Spinal cord (tissue), 10 donors: Measurements from ENCODE around the gene CZIB. TPM values are rescaled to one million over a fixed set of nuclear protein-coding genes. Genes with fewer than 3 reads are reported as not detected.

Experiments
- DNase-seq, 6 donors: peaks; one replicate each; pipeline versions ENCODE4 v3.0.0 to v3.0.0-alpha.2; 2013 to 2015; ENCODE audit warnings: low spot score in 6 of 6, low read depth in 4 of 6
- H3K27ac ChIP-seq: one replicate; pipeline ENCODE4 v1.5.1; 2013; ENCODE audit warnings: low read depth, low read length, control low read depth
- H3K27me3 ChIP-seq: one replicate; pipeline ENCODE4 v1.6.1; 2013; ENCODE audit warnings: low read length; ENCODE audit not compliant: control insufficient read depth, insufficient read depth
- H3K36me3 ChIP-seq: one replicate; pipeline ENCODE4 v1.6.1; 2013; ENCODE audit warnings: low read length; ENCODE audit not compliant: control insufficient read depth, insufficient read depth
- H3K4me1 ChIP-seq: one replicate; pipeline ENCODE4 v1.6.1; 2013; ENCODE audit warnings: low read length; ENCODE audit not compliant: control insufficient read depth, insufficient read depth
- H3K4me3 ChIP-seq: one replicate; pipeline ENCODE4 v1.5.1; 2013; ENCODE audit warnings: low read depth, low read length, control low read depth
- H3K9me3 ChIP-seq: one replicate; pipeline ENCODE4 v1.6.1; 2013; ENCODE audit warnings: low read length; ENCODE audit not compliant: control insufficient read depth, insufficient read depth
- WGBS: methylation state at CpG from one replicate; pipeline ENCODE4 v1.1.5; 2013; ENCODE audit warnings: missing lambda C conversion rate; ENCODE audit not compliant: insufficient coverage; 5-methylcytosine and 5-hydroxymethylcytosine counted together
- polyA plus RNA-seq, 2 donors: library from polyadenylated mRNA; unstranded; fragments of 120-200 nt; gene quantifications; one replicate each; pipeline ENCODE4 v1.2.1, GENCODE V29; 2013; ENCODE audit not compliant: insufficient read length in 2 of 2
- total RNA-seq, 2 donors: library from RNA; depleted of rRNA in 1 of 2; stranded (reverse); fragments of 120-200 nt in 1 of 2; fragments of >200 nt in 1 of 2; gene quantifications; one replicate each; pipeline versions ENCODE4 v1.2.3 to v1.2.4, GENCODE V29; 2013 to 2014
- donor health status: healthy.

Gene CZIB
- total and polyA plus RNA-seq, 4 donors, result 44.7 to 95.3 (median 82.5) TPM

DNA sequence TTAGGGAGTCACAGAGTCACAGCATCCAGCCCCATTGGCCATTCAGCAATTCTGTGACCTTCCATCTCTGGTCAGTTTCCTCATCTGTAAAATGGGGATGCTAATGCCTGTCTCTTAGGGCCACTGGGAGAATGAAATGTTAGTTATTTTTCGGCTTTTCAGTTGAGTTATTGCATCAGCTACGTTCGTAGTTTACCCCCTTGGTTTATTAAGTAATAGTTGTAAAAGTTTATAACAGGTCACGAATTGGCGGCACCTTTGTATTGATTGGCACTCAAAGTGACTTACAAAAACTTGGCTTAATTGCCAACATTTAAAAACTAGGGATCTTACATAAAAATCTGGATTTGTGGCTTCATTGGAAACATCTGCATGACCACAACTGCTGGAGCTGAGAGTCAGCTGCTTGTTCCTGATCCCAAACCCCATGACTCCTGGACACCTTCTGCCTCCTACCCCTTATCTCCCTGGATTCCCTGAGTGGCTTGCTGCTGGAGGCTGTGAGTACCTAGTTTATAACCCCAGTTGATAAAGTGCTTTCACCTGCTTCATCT lies 54.9 kb downstream of the CZIB start:
- no peak overlapping the region for H3K4me3 ChIP-seq
- no peaks in the 10 kb centered on the region for H3K27me3 ChIP-seq
- no peak overlapping the region for H3K27ac ChIP-seq
- no peak for DNase-seq
- no CpG with 5 or more reads among the region's 5 CpGs for WGBS
- no peaks in the 10 kb centered on the region for H3K36me3 ChIP-seq
- no peaks in the 10 kb centered on the region for H3K4me1 ChIP-seq
- H3K9me3 ChIP-seq, result no peaks in the 10 kb centered on the region

Other genes with a start within 250 kb of the CZIB start
- gene PODN, start 158.4 kb downstream of the CZIB start, total RNA-seq, result 10 to 100 TPM in 1 of 2 donors, 1 to 10 TPM in 1; 4.2 to 10.7 TPM
- 1 to 10 TPM; 1.6 to 8.9 TPM for gene PODN, start 158.4 kb downstream of the CZIB start, polyA plus RNA-seq
- under 1 TPM in 1 of 2 donors, not detected in 1; 0.06 TPM for gene SLC1A7, start 78.0 kb downstream of the CZIB start, total RNA-seq
- under 1 TPM; 0.11 to 0.48 TPM for gene SLC1A7, start 78.0 kb downstream of the CZIB start, polyA plus RNA-seq
- 10 to 100 TPM; 13.5 to 23.6 TPM for gene CPT2, start 23.8 kb downstream of the CZIB start, total RNA-seq
- gene CPT2, start 23.8 kb downstream of the CZIB start, polyA plus RNA-seq, result 10 to 100 TPM; 16.5 to 17.9 TPM
- 10 to 100 TPM; 22.3 to 28.5 TPM for gene MAGOH, start 17.9 kb upstream of the CZIB start, total RNA-seq
- 10 to 100 TPM; 40.0 to 40.2 TPM for gene MAGOH, start 17.9 kb upstream of the CZIB start, polyA plus RNA-seq
- gene LRP8, start 107.4 kb upstream of the CZIB start, total RNA-seq, result 10 to 100 TPM; 22.7 to 36.7 TPM
- 10 to 100 TPM; 59.6 to 62.9 TPM for gene LRP8, start 107.4 kb upstream of the CZIB start, polyA plus RNA-seq
- gene DMRTB1, start 238.8 kb upstream of the CZIB start, total RNA-seq, result not detected
- gene DMRTB1, start 238.8 kb upstream of the CZIB start, polyA plus RNA-seq, result not detected